ENCODE data around the gene PLEKHG1. TPM values are rescaled to one million over a fixed set of nuclear protein-coding genes. Genes with fewer than 3 reads are reported as not detected.

The PLEKHG1 gene
- total RNA-seq, result 10 to 100 TPM; 21.6 to 99.8 (median 49.1) TPM

DNA sequence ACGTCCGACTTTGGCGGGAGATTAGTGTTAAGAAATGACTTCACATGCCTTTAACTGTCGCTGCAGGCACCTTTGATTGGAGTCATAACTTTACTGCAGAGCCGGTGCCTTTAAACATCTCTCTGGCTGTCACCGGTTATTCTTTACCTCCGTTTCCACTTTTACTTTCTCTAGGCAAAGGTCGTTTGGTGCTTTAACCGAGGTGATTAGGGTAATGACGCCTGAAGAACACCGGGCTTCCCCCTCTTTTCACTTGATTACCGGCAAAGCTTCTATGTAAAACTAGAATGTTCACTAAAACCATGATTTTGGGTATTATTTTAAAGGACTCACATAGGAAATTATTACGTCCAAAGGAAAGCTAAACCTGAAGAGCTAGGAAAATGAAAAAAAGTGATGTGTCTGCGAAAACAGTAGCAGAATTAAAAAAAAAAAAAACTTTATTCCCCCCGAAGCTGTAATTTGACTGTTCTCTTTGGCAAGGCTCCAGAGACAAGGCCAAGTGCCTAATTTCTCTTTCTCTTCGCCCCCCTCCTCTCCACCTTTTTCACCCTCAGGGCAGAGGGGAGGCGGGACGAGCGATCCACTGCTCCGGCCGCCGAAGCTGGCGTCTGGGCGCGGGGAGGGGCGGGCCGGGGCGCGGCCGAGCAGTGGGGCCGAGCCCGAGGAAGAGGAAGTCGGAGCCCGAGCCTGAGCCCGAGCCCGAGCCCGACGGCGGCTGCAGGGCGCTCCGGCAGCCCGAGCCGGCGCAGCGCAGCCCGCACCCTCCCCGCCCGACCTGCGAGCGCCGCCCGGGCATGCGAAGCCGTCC, at the start of gene PLEKHG1:
Gene PLEKHG1 (plus strand): TSS at position 687 of the 811 bp plus-strand sequence. CDS start 133,797 bp downstream, outside the sequence.
- peak; percentile 83 for ATAC-seq (ENCODE audit: low FRiP score)
- no peak for TF ChIP-seq CTCF (IDR thresholded peaks at IDR 0.05)
- DNase-seq (ENCODE audit: low spot score), result no peak

DNA sequence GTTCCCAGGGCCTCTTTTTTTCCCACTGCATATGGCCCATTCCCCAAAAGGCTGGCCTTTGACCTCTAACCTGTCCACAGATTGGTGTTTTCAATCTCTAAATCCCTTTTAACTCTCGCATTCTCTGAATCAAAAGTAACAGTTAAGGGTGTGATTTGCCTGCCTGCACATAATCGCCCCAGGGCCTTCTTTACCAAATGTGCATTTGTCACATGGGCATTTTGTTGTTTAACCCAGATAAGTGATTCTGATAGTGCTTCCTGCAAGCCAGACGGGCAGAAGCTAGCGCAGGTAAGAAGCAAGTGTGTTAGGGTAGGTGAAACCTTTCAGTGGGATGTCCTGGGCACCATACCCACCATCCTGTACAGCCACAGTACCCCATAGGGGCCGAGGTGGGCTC, 49.4 kb upstream of the PLEKHG1 start:
- TF ChIP-seq CTCF (IDR thresholded peaks at IDR 0.05), result no peak
- DNase-seq (ENCODE audit: low spot score) (no peak), ATAC-seq (ENCODE audit: low FRiP score) (no peak)

DNA sequence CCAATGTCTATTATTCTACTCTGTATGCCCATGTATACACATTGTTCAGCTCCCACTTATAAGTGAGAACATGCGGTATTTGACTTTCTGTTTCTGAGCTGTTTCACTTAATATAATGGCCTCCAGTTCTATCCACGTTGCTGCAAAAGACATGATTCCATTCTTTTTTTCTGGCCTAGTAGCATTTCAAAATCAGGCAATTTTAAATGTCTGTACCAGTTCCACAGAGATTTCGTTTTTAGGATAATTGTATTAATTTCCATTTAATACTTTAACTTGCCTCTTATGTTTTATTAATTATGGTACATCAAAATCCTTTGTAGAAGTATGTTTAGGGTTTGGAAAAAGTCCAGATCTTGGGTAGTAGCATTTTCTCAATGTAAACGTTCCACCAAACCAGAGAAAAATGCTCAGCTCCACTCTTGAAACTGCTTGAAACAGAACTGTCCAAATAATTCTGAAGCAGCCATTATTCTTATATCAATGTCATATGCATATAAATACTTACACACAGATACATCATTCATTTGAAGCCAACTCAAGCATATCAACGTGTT, 42.6 kb upstream of the PLEKHG1 start:
- ATAC-seq (ENCODE audit: low FRiP score) (no peak), DNase-seq (ENCODE audit: low spot score) (no peak)
- TF ChIP-seq CTCF (IDR thresholded peaks at IDR 0.05), result no peak

GRCh38 chr6:150560004-150560883, 39.4 kb upstream of the PLEKHG1 start:
- ATAC-seq (ENCODE audit: low FRiP score) (no peak), DNase-seq (ENCODE audit: low spot score) (no peak)
- no peak for TF ChIP-seq CTCF (IDR thresholded peaks at IDR 0.05)

DNA sequence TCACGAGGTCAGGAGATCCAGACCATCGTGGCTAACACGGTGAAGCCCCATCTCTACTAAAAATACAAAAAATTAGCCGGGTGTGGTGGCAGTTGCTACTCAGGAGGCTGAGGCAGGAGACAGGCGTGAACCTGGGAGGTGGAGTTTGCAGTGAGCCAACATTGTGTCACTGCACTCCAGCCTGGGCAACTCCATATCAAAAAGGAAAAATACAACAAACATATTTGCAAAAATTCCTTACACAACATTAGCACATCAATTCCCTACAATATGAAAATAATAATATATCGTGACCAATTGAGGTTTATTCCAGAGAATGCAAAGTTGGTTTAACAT, 38.8 kb upstream of the PLEKHG1 start:
- no peak for TF ChIP-seq CTCF (IDR thresholded peaks at IDR 0.05)
- ATAC-seq (ENCODE audit: low FRiP score) (no peak), DNase-seq (ENCODE audit: low spot score) (no peak)

DNA sequence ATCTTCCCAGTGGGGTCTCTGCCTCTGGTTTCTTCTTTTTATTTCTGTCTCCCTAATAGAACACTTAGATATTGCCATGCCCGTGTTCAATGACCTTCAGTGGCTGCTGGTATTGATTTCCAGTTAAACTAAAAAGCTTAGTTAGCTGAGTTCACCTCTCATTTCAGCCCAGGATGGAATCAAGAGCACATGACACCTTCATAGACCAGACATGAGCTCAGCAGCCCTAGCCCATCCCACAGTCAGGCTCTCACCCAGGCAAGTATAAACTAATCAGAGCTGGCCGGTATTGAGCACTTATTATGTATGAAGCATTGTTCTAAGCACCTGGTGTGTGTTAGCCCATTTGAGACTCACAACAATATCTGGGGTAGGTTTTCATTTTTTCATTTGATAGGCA, 33.7 kb upstream of the PLEKHG1 start:
- no peak for DNase-seq (ENCODE audit: low spot score)
- TF ChIP-seq CTCF (IDR thresholded peaks at IDR 0.05), result no peak
- ATAC-seq (ENCODE audit: low FRiP score), result no peak
